Fibroblast of lung (primary cell): ENCODE results near the gene PCSK4.

Experiments
- CTCF ChIP-seq, 2 donors: IDR thresholded peaks in 1 of 2; conservative IDR thresholded peaks in 1 of 2; 1 replicate in 1 of 2; 2 replicates in 1 of 2; pipeline ENCODE4 v1.5.1; 2011 to 2012; ENCODE audit warnings: low read length in 2 of 2, control low read depth in 1 of 2, inconsistent platforms in 1 of 2, low read depth in 1 of 2, mild to moderate bottlenecking in 1 of 2
- EZH2 ChIP-seq: IDR thresholded peaks from 2 replicates; pipeline ENCODE4 v1.5.1; 2012; ENCODE audit warnings: low read length, control low read depth, mild to moderate bottlenecking; ENCODE audit errors: missing control alignments

- TF ChIP-seq CTCF (conservative IDR thresholded peaks at IDR 0.05 in 1 of 2, IDR thresholded peaks at IDR 0.05 in 1 of 2; ENCODE audit: low read depth in 1 of 2, low read length in 2 of 2) (no peak), EZH2 (no peak)
Observed at GRCh38 chr19:1467215-1467489, 23.0 kb downstream of the PCSK4 start.
